HG03060 (cell line): ENCODE measurements around the gene MRPL10.

ENCODE experiments used
- ATAC-seq: cut with Tn5 transposase; IDR thresholded peaks from one replicate; pipeline ENCODE4 v1.9.1; 2021; ENCODE audit warnings: low read depth, moderate number of reproducible peaks; ENCODE audit not compliant: unreplicated experiment

Gene MRPL10

GRCh38 chr17:47831003-47831933 is at the start of gene MRPL10, which contains the start of gene LRRC46:
Gene MRPL10, minus strand, starts transcription at chr17:47831541. Its CDS starts 30 bp downstream, at chr17:47831511.
Gene LRRC46, plus strand, starts transcription at chr17:47831670. Its CDS starts 320 bp downstream, at chr17:47831990.
- ATAC-seq: no peak

DNA sequence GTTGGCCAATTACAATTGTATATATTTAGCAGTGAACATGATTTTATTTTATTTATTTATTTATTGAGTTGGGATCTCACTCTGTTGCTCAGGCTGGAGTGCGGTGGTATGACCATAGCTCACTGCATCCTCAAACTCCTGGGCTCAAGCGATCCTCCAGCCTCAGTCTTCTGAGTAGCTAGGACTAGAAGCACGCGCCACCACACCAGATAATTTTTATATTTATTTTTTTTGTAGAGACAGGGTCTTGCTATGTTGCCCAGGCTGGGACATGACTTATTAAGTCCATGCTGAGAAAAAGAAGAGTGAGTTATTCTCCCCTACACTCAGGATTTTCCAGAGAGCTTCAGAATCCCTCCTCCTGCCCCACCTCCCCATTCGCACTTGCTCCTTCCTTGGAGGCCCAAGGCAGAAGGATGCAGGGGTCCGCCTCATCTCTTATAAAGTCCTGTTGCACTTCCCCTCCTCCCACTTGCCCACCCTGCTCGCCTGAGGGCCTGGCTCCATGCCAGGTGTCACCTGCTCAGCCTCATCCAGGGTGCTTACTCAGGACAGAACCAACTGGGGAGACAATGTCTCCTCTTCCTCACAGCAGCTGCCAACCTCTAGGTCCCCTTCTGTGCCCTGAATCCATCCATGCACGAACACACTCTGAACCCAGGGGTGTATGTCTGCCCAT is 48.6 kb upstream of the MRPL10 start:
- ATAC-seq: no peak

- no peak for ATAC-seq
Measured at GRCh38 chr17:47879028-47879585, 47.8 kb upstream of the MRPL10 start.

DNA sequence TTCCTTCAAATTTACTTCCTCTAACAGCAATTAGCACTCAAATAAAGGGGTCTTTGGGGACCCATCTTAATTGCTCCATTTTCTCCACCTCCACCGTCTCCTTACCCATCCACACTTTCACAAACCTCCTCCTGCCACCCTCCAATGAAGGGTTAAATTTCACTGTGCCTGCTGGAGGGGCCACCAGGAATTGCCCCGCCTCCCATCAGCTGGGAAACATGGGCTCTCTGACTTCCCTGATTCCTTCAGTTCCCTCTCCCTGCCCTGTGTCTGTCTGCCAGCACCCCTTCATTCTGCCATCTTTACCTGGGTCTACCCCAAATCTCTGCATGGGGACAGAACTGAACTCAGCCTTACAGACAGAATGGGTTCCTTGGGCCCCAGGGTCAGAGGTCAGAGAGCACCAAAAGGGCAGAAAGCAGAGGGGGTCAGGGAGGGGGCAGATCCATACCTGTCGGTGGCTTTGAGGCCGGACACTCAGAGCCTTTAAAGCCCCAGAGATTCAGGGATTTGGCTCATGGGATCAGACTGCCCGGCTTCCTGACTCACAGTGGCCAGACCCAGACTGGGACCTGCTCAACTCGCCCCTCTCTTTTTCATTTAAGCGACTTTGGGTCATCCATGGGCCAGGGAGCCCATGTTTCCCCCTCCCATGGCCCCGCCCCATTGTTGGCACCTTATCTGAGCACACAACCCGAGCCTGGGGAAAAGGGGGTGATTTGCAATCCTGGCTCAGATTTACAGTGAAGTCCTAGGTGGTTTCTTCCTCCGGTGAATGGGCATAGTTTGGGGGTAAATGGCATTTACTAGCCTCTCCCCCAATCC is 47.1 kb upstream of the MRPL10 start:
- no peak for ATAC-seq

GRCh38 chr17:47877368-47878034 is 46.2 kb upstream of the MRPL10 start:
- no peak for ATAC-seq

GRCh38 chr17:47875011-47875985 is 44.0 kb upstream of the MRPL10 start:
- no peak for ATAC-seq

DNA sequence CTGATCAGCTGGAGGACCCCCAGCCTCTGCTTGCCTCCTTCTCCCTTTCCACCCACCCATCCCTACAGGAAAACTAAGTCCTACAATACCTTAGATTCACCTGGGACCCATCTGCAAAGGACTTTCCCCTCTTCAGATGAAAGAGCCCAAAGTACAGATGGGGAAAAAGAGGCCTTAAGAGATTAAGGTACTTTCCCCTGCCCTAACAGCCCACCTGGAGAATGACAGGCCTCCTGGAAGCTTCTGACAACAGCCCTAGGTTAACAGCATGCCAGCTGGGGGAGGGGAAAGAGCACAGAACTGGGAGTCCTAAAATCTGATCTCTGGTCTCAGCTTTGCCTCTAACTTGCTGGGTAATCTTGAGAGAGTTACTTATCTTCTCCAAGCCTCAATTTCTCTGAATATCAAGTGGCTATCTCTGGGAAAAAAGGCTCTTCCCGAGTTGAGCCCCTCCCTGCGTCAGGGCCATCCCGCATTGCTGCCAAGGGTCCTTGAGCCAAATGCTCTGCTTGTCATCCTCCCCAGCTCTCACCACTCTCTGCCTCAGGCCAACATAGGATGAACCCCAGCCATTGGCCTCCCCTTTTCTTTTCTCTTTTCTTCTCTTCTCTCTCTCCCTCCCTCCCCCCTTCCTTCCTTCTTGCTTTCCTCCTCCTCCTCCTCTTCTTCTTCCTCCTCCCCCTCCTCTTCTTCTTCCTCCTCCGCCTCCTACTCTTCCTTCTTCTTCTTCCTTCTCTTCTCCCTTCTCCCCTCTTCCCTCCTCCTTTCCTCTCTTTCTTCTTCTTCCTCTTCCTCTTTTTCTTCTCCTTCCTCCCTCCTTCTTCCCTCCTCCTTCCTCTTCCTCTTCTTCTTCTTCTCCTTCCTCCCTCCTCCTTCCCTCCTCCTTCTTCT is 42.1 kb upstream of the MRPL10 start:
- ATAC-seq: no peak

GRCh38 chr17:47872651-47873161 is 41.4 kb upstream of the MRPL10 start:
- no peak for ATAC-seq

- ATAC-seq: no peak
Measured at GRCh38 chr17:47872019-47872650, 40.8 kb upstream of the MRPL10 start.

GRCh38 chr17:47871048-47871447 is 39.7 kb upstream of the MRPL10 start:
- ATAC-seq: no peak

GRCh38 chr17:47870056-47870455 is 38.7 kb upstream of the MRPL10 start:
- ATAC-seq: no peak

DNA sequence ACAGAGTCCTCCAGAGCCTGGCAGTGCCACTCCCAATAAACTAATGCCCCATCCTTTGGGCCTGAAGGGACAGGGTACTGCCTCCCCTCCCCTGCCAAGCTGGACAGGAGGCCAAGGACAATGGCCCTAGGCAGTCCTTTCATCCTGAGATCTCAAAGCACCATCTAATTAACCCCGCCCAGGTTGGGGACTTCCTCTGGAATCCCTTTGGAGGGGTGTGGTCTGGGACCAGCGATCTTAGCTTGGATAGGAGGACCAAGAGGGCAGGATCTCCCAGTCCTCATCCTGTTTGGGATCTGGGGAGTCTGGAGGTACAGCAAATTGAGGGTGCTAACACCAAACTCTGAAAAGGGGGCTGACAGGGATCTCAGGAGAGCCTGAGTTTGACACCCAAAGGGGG is 37.8 kb upstream of the MRPL10 start:
- ATAC-seq: no peak

DNA sequence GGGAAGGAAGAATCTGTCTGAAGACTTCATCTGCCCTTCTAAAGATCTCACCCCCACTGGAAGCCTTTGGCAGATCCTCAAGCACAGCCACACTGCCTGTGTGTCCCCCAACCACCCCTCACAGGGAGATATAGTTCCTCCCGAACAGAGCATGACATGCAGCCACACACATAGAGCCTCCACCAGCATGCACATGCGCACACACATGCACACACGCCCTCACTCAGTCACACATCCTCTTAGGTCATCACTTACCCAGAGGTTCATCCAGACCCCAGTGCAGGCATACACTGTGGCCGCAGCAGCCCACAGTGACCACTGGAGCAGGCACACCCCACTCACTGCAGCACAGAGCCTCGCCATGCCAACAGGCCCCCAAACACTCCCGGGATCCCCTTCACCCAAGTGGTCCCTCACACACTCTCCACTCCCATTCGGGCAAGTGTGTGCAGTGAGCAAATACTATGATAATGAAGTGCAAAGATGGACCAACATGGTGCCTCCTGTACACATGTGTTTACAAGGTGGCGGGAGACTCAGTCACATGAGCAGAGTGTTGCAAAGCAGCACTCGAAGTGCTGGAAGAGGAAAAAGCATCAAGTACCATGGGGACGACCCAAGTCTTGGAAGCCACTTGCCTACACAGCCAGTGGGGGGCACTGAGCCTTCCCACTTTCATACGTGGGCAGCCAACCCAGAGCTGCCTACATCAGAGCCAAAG is 36.6 kb upstream of the MRPL10 start:
- ATAC-seq: no peak

DNA sequence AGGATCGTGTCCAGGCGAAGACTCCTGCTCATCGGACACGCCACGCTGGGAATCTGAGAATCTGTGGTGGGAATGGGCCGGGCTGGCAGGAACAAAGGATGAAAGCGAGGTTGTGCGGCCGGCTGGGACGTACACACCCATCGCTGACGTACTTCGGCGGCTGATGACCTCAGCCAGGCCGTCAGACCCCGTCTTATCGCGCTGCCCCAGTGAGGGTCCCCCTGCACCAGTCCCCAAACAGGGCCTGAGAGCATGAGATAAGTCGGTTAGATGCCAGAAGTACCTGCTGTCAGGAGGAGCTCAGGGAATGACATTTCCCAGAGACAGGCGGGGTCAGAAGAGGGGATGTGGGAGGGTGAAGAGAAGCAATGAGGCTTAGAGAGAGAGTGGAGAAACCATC is 35.6 kb upstream of the MRPL10 start:
- no peak for ATAC-seq

GRCh38 chr17:47864791-47865216 is 33.5 kb upstream of the MRPL10 start:
- no peak for ATAC-seq

- ATAC-seq: no peak
Measured at GRCh38 chr17:47862621-47863440, 31.5 kb upstream of the MRPL10 start.
